ENCODE data around the gene ARL8B. TPM values are rescaled to one million over a fixed set of nuclear protein-coding genes. Genes with fewer than 3 reads are reported as not detected.

The ARL8B gene
- polyA plus RNA-seq, 3 donors = 46.6 to 121 (median 101) TPM

DNA sequence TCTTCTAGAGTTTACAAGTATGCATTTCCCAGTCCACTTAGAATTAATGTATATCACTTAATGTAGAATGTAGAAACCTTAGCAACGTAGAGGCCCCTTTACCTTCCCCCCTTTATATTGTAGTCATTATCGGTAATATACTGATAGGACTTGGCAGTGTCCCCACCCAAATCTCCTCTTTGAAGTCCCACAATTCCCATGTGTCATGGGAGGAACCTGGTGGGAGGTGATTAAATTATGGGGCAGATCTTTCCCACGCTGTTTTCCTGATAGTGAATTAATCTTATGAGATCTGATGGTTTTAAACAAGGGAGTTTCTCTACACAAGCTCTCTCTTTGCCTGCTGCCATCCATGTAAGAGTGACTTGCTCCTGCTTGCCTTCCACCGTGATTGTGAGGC, 31.0 kb downstream of the ARL8B start:
- no CpG with 5 or more reads among the region's 4 CpGs for whole genome bisulfite sequencing (ENCODE audit: insufficient coverage)
- no peak overlapping the region for H3K27ac ChIP-seq (ENCODE audit: low read depth in 1 of 2, low read length in 2 of 2)
- Mint-ChIP-seq H3K4me3 (no peak overlapping the region), H3K27me3 (ENCODE audit: low read depth in 3 of 3) (no peaks in the 10 kb centered on the region), H3K27ac (peak overlapping the region in 6 of 7 donors; percentile 1 to 76 (median 20)), H3K9me3 (peaks cover 0 to 3% (median 0%) of the 10 kb centered on the region in 7 donors), H3K4me1 (peaks cover 51% of the 10 kb centered on the region), H3K36me3 (peaks cover 7 to 34% of the 10 kb centered on the region in 2 donors)
- H3K9me3 ChIP-seq (replicated peaks in 1 of 2; ENCODE audit: control insufficient read depth in 1 of 2, insufficient read depth in 1 of 2, low read length in 2 of 2) = no peaks in the 10 kb centered on the region
- no peak overlapping the region for H2AFZ ChIP-seq (ENCODE audit: insufficient read depth, low read depth, low read length, poor library complexity, severe bottlenecking)
- H3K9ac ChIP-seq (ENCODE audit: insufficient read depth, low read length, poor library complexity, severe bottlenecking) = no peak overlapping the region
- H3K27me3 ChIP-seq (ENCODE audit: control insufficient read depth in 2 of 2, insufficient read depth in 2 of 2, low read length in 2 of 2) = no peaks in the 10 kb centered on the region
- H3K4me3 ChIP-seq (replicated peaks in 1 of 3; ENCODE audit: low read depth in 2 of 3, low read length in 3 of 3) = no peak overlapping the region
- peaks cover 100% of the 10 kb centered on the region for H4K20me1 ChIP-seq (ENCODE audit: insufficient read depth, low read length)
- TF ChIP-seq, protein P1, sequence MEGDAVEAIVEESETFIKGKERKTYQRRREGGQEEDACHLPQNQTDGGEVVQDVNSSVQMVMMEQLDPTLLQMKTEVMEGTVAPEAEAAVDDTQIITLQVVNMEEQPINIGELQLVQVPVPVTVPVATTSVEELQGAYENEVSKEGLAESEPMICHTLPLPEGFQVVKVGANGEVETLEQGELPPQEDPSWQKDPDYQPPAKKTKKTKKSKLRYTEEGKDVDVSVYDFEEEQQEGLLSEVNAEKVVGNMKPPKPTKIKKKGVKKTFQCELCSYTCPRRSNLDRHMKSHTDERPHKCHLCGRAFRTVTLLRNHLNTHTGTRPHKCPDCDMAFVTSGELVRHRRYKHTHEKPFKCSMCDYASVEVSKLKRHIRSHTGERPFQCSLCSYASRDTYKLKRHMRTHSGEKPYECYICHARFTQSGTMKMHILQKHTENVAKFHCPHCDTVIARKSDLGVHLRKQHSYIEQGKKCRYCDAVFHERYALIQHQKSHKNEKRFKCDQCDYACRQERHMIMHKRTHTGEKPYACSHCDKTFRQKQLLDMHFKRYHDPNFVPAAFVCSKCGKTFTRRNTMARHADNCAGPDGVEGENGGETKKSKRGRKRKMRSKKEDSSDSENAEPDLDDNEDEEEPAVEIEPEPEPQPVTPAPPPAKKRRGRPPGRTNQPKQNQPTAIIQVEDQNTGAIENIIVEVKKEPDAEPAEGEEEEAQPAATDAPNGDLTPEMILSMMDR (IDR thresholded peaks at IDR 0.05) = no peak
- peaks cover 0 to 18% of the 10 kb centered on the region in 2 donors for H3K36me3 ChIP-seq (replicated peaks in 1 of 2; ENCODE audit: control insufficient read depth in 1 of 2, insufficient read depth in 2 of 2, low read length in 2 of 2)
- no peak overlapping the region for H3K4me2 ChIP-seq (replicated peaks; ENCODE audit: extremely low read depth, low read length, poor library complexity, severe bottlenecking)
- intact Hi-C loops (cut with micrococcal nuclease) = no loop called here
- DNase-seq = no peak
- peaks cover 10 to 12% of the 10 kb centered on the region in 2 donors for H3K4me1 ChIP-seq (ENCODE audit: control insufficient read depth in 1 of 2, insufficient read depth in 2 of 2, low read length in 2 of 2)
- peaks cover 99% of the 10 kb centered on the region for H3K79me2 ChIP-seq (ENCODE audit: insufficient read depth, low read length)

DNA sequence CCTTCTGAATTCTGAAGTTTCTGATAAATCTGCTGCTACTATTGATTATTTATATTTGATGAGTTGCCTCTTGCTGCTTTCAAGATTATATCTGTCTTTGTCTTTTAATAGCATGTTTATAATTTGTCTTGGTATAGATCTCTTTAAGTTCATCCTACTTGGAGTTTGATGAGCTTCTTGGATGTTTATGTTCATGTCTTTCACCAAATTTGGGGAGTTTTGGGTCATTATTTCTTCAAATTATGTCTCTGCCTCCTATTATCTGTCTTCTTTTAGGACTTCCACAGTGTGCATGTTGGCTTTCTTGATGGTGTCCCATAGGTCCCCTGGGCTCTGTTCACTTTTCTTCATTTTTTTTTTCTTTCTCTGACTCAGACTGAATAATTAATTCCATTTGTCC, 33.1 kb downstream of the ARL8B start:
- Histone ChIP-seq H3K4me3 (replicated peaks in 1 of 3; ENCODE audit: low read depth in 2 of 3, low read length in 3 of 3) (no peak overlapping the region), H3K27me3 (ENCODE audit: control insufficient read depth in 2 of 2, insufficient read depth in 2 of 2, low read length in 2 of 2) (no peaks in the 10 kb centered on the region), H3K36me3 (replicated peaks in 1 of 2; ENCODE audit: control insufficient read depth in 1 of 2, insufficient read depth in 2 of 2, low read length in 2 of 2) (peaks cover 0 to 13% of the 10 kb centered on the region in 2 donors), H3K9me3 (replicated peaks in 1 of 2; ENCODE audit: control insufficient read depth in 1 of 2, insufficient read depth in 1 of 2, low read length in 2 of 2) (no peaks in the 10 kb centered on the region), H3K27ac (ENCODE audit: low read depth in 1 of 2, low read length in 2 of 2) (peak overlapping the region in 1 of 2 donors; percentile 53), H4K20me1 (ENCODE audit: insufficient read depth, low read length) (peaks cover 100% of the 10 kb centered on the region), H3K9ac (ENCODE audit: insufficient read depth, low read length, poor library complexity, severe bottlenecking) (no peak overlapping the region), H3K79me2 (ENCODE audit: insufficient read depth, low read length) (peaks cover 99% of the 10 kb centered on the region), H3K4me1 (ENCODE audit: control insufficient read depth in 1 of 2, insufficient read depth in 2 of 2, low read length in 2 of 2) (no peaks in the 10 kb centered on the region), H3K4me2 (replicated peaks; ENCODE audit: extremely low read depth, low read length, poor library complexity, severe bottlenecking) (no peak overlapping the region), H2AFZ (ENCODE audit: insufficient read depth, low read depth, low read length, poor library complexity, severe bottlenecking) (no peak overlapping the region)
- H3K36me3 Mint-ChIP-seq = peaks cover 4 to 29% of the 10 kb centered on the region in 2 donors
- no peak overlapping the region for H3K4me3 Mint-ChIP-seq
- H3K27me3 Mint-ChIP-seq (ENCODE audit: low read depth in 3 of 3) = no peaks in the 10 kb centered on the region
- peak overlapping the region in 4 of 7 donors; percentile 53 to 65 (median 58) for H3K27ac Mint-ChIP-seq
- peaks cover 0 to 3% (median 0%) of the 10 kb centered on the region in 7 donors for H3K9me3 Mint-ChIP-seq
- TF ChIP-seq, protein P1 (IDR thresholded peaks at IDR 0.05) = no peak
- intact Hi-C loops (cut with micrococcal nuclease) = no loop called here
- no peak for DNase-seq
- peaks cover 38% of the 10 kb centered on the region for H3K4me1 Mint-ChIP-seq

Data from CD14-positive monocyte (primary cell).